ENCODE results near the gene VWA3B.
"Not testable (repeated sequence)": the region's sequence is repeated elsewhere in the genome, so short reads cannot be mapped to it uniquely, and the experiment has no call there.

Gene VWA3B

DNA sequence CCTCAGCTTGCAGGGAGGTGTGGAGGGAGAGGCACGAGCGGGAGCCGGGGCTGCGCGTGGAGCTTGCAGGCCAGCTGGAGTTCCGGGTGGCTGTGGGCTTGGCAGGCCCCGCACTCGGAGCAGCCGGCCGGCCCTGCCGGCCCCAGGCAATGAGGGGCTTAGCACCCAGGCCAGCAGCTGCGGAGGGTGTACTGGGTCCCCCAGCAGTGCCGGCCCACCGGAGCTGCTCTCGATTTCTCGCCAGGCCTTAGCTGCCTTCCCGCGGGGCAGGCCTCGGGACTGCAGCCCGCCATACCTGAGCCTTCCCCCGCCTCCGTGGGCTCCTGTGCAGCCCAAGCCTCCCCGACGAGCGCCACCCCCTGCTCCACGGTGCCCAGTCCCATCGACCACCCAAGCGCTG is 52.0 kb downstream of the VWA3B start:
- not testable (repeated sequence) for DNase-seq

DNA sequence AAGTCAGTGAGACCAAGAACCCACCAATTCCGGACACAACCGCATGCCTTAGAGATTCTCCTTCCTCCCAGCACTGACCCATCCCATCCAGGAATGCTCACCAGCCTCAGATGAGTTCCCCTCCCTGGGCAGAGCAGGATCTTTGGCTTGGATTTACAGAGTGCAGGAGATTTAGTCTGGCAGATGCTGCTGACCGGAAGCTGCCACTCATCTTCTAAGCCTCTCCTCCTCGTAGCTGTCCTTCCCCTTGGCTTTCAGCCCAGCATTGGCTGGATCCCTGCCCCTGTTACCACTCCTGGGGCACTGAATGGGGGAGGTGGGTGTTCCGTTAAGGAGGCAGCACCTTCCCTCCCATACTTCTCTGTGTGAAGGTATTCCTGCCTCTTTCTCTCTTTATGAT is 53.2 kb downstream of the VWA3B start:
- no peak for DNase-seq

- no peak for DNase-seq
Measured at GRCh38 chr2:98142106-98142791, 55.3 kb downstream of the VWA3B start.

DNA sequence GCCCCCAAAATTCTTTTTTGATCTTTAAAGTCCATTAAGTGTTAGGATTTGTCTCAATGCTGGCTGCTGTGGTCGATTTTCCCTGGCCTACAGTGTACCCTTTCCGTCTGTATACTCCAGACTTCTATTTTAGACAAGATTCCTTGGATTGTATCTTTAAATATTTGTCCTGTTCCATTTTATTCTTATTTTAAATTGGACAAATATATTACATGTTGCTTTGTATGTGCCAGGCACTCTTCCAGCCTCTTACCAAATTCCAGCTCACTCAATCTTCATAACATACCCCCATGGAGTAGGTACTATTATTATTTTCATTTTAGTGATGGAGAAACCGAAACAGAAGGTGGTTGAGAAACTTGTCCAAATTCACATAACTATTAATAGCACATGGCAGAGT is 58.1 kb downstream of the VWA3B start:
- DNase-seq = no peak

DNA sequence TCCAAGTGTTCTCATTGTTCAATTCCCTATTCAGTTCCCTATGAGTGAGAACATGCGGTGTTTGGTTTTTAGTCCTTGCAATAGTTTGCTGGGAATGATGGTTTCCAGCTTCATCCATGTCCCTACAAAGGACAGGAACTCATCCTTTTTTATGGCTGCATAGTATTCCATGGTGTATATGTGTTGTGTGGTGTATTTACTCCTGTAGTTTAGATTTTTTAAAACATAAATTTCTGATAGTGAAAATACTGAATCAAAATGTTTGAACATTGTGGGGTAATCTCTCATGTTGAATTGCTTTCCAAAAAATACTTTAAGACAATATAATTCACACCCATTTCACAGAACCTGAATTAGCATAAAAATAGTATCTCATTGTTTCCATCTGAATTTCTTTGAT is 60.9 kb downstream of the VWA3B start:
- DNase-seq = not testable (repeated sequence)

DNA sequence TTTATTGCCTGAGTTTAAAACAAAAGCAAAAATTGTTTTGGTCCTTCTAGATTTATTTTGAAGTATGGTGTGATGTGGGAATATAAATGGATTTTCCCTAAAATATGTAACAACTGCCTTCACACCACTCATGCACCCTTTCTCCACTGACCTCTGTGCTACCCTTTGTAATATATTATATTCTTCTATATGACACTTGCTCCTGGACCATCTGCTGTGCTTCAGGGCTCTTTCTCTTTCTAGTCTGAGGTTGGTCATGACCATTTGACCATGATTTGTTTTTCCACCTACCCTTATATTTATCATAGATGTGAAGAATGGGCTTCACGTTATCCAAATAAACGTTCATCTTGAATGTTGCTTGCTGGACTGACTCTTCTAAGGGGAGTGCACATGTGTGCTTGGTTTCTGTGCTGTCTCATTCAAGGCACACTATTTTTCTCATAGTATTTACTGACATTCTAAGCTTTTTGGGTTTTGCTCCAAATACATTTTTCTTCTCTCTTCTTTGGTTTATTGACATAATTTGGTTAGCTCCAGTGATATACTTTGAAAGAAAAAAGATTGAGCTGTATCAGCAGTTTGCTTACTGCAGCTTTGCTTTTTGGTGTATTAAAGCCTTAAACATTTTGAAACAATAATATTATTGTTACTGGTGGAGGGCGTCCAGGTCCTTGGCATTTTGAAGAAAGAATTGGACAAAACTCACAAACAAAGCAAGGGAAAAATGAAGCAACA is 61.8 kb downstream of the VWA3B start:
- no peak for DNase-seq

- DNase-seq = no peak
Measured at GRCh38 chr2:98149333-98149697, 62.3 kb downstream of the VWA3B start.

- DNase-seq = no peak
Measured at GRCh38 chr2:98153481-98153880, 66.5 kb downstream of the VWA3B start.

GRCh38 chr2:98155291-98155690 is 68.3 kb downstream of the VWA3B start:
- DNase-seq = no peak

DNA sequence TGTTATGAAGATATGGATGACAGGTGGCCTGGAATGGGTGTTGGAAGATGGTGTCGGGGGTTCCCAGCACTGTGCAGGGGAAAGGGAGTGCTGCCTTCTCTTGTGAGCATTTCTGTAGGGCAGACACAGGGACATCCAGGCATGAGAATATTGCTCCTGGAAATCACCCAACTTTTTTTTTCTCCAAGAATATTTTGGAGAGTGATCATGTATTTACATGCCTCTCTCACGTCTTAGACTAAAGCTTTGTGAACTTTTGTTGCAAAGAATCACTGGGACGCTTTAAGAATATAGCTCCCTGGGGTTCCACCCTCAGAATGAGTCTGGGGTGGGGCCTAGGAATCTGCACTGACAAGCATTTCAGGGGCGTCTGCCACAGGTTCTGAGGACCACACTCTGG is 68.7 kb downstream of the VWA3B start:
- no peak for DNase-seq

GRCh38 chr2:98156304-98156703 is 69.3 kb downstream of the VWA3B start:
- DNase-seq = no peak

- no peak for DNase-seq
Measured at GRCh38 chr2:98157557-98157956, 70.6 kb downstream of the VWA3B start.

DNA sequence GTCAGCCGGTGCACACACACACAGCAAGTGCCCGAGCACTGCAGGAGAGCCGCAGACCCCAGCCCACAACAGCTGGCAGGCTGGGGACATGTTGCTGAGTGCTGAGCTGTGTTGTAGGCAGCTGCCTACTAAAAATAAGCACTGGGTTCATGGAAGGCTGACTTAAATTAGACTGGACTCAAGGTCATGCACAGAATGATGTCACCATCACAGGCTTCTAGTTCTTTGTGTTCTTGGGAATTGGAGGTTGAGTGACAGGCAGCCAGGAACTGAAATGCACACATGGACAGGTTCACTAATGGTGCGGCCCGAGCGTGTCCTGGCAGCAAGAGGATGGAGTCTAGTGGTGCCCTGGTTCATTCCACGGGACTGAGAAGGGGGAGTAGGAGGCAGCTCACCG is 71.3 kb downstream of the VWA3B start:
- DNase-seq = no peak

GRCh38 chr2:98160554-98160953 is 73.6 kb downstream of the VWA3B start:
- no peak for DNase-seq

- DNase-seq = no peak
Measured at GRCh38 chr2:98161186-98161585, 74.2 kb downstream of the VWA3B start.

- DNase-seq = no peak
Measured at GRCh38 chr2:98164256-98164655, 77.3 kb downstream of the VWA3B start.

- no peak for DNase-seq
Measured at GRCh38 chr2:98165516-98166071, 78.6 kb downstream of the VWA3B start.

- no peak for DNase-seq
Measured at GRCh38 chr2:98167916-98168315, 80.9 kb downstream of the VWA3B start.

GRCh38 chr2:98170076-98170475 is 83.1 kb downstream of the VWA3B start:
- no peak for DNase-seq

GRCh38 chr2:98172150-98172765 is 85.3 kb downstream of the VWA3B start:
- no peak for DNase-seq

GRCh38 chr2:98172951-98173350 is 86.0 kb downstream of the VWA3B start:
- no peak for DNase-seq

- DNase-seq = no peak
Measured at GRCh38 chr2:98175811-98176210, 88.8 kb downstream of the VWA3B start.

- DNase-seq = no peak
Measured at GRCh38 chr2:98177286-98177685, 90.3 kb downstream of the VWA3B start.

DNA sequence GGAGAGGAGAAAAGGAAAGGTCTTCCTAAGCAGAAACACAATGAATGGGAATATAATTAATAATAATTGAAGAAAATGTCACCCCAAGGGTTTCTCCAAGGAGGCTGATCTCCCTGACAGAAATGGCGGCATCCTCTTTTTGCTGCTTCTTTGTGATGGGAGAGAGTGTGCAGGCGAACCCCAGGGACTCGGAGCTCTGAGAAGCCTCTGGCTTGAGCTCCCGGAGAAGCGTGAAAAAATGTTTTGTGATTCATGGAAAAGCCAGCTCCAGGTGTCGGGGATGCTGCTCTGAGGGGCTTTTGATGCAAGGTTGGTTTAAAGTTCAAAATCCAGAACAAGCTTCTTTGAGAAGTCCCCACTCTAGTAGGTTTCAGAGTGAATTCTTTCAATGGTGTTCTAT is 91.0 kb downstream of the VWA3B start:
- DNase-seq = no peak
